ENCODE results near the gene TEPSIN.
A peak's percentile ranks its signal among the peaks of the same experiment; 100 is the strongest.

The TEPSIN gene

GRCh38 chr17:81267390-81268067 is 28.7 kb upstream of the TEPSIN start:
- no peak for DNase-seq

DNA sequence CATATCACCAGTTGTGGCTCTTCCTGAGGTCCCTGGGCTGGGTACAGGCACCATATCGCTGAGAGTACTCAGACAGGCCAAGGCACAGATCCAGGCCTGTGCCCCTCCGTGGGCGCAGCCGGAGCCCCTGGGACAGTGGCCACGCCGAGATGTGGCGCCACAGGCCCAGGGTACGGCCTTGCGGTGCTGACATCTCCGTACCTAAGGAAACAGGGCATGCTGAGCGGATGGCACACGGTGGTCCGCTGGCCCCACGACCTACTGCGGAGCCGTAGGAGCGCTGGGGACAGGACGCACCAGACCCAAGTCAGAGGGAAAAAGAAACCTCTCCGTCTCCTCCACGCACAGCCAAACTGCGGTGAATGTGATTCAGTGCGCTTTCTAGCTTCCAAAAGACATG is 26.7 kb upstream of the TEPSIN start:
- no peak for DNase-seq

GRCh38 chr17:81264640-81265039 is 25.8 kb upstream of the TEPSIN start:
- no peak for DNase-seq

DNA sequence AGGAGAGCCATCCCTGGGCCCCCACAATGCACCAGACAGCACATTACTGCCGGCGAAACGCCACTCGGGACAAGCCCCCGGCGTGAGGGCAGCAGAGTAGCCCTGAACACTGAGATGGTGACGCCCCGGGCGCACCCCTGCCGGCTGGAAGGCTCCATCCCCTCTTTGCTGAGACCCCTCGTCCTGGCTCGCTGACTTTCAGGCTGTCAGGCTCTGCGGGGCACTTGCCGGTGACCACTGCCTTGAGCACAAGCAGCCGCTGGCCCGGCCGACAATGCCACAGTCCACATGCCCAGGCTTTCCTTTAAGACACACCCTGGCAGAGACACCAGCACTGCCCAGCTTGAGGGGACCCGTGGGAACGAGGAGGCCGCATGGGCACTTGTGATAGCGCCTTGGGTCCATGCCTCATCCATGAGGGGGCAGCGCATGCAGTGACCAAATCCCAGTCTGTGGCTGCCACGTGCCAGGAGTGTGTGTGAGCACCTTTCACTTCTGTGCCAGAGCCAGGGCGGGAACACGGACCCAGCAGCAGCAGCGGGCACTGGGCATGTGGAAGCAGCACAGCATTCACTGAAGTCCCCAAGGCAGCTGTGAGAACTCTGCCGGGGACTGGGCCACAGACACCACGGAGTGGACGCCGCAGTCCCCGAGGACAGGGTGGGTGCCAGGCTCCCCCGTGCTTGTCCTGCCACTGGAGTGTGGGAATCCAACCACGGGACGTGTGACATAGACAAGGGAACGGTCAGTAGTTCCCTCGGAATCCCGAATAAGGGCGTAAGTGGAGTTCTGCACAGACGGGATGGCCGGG is 24.7 kb upstream of the TEPSIN start:
- no peak for DNase-seq

- no peak for DNase-seq
These were observed 22.9 kb upstream of the TEPSIN start for GRCh38 chr17:81261582-81262336.

DNA sequence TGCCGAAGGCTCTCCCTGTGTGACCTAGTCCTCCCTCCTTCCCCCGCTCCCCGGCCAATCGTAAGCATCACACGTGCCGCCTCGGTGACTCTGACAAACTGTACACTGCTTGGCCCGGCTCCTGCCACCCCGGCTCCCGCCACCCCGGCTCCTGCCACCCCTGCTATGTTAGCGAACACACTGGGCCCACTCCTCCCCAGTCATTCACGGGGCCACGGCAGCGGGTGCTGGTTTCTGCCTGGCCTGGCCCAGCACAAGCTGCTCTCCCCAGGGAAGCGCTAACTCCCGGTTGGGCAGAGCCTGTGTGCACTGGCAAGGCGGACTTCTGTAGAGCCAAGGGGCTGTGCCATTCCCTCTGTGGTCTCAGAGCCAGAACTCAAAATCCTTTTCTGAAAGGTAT is 22.2 kb upstream of the TEPSIN start:
- no peak for DNase-seq

DNA sequence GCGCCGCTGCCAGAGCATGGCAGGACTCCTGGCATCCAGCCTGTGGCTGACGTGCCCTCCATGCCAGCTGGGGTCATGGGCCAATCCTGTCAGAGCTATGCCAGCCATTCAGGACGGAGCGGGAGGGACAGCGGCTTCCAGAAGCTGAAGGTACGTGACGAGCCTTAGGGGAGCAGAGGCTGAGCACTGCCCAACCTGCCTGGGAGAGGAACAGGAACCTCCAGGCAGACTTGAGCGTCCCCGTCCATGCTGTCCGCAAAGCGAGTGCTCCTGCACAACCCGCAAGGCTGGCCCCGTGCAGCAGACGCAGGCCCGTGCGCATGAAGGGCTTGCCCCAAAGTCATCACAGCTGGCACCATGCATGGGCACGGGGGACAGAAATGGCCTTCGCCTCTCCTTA is 21.8 kb upstream of the TEPSIN start:
- DNase-seq, result no peak

DNA sequence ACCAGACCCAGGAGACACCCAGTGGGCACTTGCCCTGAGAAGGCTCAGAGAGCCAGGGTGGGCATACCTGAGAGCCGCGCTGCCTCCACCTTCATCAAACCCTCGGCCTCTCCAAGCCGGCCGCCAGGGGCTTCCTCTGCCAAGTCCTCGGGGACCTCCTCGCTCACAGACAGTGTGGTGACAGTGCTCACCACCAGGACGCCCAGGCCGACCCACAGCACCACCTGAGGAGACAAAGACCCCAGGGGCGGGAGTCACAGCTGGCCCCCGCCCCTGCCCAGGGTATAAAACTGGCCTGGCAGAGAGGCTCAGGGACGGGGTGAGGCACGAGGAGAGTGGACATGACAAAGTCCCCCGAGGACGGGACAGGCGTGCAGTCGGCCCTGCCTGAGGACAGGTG is 21.3 kb upstream of the TEPSIN start:
- DNase-seq, result no peak

DNA sequence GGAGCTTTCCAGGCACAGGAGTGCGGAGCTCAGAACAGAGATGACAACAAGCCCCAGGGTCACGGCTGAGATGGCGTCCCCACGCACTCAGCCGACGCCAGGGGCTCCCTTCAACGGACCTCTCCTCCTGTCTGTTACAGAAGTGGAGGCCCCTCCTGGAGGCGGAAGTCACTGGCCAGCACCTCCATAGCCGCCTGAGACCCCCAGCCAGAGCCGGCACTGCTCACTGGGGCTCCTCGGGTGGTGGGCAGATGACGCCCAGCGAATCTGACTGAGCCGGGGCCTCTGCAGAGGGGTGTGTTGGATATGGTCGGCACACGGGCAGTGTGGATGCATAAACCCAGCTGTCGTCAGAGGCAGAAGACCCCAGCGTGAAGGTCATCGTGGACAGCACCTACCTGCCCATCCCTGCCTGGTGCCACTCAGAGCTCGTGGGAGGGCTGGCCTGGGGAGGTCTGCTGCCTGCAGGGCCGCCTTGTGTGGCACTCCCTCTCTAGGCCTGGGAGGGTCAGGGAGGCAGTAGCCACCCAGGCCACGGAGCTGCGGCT is 20.3 kb upstream of the TEPSIN start:
- no peak for DNase-seq

DNA sequence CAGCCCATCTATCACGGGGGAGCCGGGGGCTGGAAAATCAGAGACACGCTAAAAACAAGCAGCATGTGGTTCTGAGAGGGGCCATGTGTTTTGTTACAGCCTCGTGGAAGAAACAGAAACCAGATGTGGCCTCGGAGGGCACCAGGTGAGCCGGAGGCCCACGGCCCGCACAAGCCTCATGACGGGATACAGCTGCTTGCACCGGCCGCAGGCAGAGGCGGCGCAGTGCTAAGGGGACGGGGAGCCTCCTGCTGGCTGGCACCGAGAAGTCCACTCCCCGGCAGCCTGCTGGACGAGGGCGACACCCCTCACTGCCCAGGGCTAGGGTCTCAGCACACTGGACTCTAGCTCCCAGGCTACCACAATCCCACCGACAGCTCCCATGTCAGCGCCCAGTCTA is 19.4 kb upstream of the TEPSIN start:
- DNase-seq, result no peak

DNA sequence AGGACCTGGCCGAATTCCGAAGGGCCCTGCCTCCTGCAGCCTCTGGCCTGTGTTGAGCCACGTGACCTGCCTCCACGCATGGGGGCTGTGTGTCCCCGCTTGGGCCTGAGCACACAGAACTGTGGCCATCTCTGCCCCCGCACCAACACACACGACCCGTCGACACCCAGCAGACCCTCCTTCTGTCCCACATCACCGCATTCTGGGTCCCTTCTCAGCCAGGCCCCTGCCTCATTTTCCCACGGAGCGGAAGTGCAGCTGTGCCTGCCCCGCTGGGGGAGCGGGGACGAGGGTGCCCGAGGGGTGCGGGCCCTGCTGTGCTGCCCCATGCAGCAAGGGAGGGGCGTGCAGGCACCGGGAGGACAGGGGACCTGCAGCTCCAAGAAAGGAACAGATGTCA is 18.7 kb upstream of the TEPSIN start:
- no peak for DNase-seq

- DNase-seq, result no peak
These were observed 17.8 kb upstream of the TEPSIN start for GRCh38 chr17:81256616-81257015.

DNA sequence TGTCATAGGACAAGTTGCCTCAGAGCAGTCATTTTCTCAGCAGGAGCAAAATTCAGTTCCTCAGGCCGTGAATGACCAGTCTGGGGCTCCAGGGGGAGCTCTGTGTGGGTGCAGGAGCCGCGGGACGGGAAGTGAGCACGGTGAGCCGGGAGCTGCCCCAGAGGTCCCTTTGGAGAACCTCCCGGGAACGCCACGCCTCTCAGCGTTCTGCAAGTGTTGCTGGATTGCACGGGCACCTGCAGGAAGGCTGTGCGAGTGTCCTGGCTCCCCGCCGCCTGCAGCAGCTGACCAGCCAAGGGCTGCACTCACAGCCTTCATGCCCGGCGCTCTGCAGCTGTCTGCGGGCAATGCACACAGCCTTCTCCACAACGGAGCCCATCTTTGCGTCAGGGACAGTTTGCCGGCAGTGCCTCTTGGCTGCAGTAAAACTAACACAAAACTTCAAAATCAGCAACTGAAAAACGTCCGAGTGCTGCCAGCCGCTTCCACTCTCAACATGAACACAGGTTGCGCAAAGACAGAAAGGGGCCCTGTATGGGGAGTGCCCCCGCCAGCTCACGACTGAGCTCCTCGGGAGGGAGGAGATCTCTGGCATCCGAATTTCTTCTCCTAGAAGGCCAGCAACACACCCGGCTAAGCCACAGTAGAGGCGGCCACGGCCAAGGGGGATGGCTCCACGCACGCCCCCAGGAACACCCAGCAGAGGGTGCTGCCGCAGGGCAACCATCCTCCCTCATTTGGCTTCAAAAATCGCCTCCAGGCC is 16.3 kb upstream of the TEPSIN start:
- no peak for DNase-seq

DNA sequence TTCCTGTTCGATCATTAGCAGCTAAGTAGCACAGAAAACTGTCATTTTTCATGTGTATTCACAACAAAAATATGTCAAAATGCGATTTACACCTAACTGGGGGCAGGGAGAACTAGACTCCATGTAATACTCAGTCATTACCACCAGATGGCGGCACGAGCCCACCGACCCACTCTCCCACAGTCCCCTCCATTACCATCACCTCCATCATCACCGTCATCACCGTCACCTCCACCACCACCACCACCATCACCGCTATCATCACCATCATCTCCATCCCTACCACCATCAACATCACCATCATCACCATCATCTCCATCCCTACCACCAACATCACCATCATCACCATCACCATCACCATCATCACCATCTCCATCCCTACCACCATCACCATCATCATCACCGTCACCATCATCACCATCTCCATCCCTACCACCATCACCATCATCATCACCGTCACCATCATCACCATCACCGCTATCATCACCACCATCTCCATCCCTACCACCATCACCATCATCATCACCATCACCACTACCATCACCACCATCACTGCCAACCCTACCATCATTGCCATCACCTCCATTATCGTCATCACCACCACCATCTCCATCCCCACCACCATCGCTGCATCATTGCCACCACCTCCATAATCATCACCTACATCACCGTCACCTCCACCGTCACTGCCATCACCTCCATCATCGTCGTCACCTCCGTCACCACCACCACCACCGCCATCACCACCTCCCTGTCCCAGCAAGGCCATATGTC is 14.7 kb upstream of the TEPSIN start:
- peak; percentile 78 for DNase-seq

GRCh38 chr17:81252987-81253329 is 14.1 kb upstream of the TEPSIN start:
- DNase-seq, result no peak

- no peak for DNase-seq
These were observed 13.6 kb upstream of the TEPSIN start for GRCh38 chr17:81252326-81252986.

- no peak for DNase-seq
These were observed 12.9 kb upstream of the TEPSIN start for GRCh38 chr17:81251709-81252301.

DNA sequence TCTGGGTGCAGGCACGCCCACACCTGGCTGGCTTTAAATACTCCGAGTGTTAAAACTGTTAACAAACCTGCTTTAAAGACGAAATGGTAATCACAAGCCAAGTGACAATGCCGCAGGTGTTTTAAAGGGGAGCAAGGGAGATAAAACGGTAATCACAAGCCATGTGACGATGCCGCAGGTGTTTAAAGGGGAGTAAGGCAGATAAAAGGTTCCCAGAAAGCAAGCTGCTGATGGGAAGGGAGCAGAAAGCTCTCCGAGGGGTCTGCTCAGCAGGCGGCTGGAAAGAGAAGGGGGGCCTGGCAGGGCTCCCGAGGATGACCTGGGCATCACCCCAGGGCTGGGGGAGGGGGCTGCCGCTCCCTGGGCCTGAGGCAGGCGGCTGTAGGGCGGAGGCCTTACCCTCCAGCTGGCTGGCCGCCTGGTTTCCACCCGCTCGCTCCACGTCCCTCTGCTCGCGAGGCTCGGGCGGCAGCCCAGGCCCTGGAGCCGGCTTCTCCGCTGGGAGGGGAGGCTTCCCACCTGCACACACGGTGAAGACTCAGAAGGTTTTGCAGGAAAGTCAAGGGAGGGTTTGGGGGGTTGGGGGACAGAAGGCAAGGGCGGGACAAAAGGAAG is 12.3 kb upstream of the TEPSIN start:
- DNase-seq, result no peak

DNA sequence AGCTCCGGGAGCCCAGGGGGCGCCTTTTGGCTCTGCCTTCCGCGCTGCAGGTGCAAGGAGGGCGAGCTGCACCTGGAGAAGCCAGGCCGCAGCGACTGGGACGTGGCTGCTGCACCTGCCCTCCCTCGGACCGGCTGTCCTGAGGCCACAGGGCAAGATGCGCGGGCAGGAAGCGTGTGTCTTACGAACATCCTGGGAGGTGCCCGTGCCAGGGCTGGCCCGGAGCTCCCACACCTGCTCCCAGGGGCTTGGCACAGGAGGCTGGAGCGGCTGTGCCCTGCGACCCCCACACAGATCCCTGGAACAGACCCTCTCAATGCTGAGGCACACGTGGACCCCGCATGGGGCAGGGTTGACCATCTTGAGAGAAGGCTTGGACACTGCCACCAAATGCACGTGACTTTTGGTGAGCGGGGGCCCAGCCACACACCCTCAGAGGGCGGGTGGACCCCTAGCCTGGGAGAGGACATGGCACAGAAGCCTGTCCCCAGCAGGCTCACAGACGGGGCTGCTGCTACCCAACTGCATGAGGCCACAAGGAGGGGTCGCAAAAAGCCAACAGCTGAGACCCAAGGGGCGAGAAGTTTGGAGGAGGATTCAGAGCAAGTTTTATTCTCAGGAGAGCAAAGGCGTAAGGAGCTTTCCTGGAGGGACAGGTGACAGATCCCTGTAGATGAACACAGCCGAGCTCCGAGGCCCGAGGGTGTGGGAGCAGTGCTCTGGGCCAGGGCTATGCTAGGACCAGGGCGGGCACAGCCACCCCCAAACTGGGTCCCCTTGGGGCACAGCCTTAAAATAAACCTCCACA is 11.6 kb upstream of the TEPSIN start:
- DNase-seq, result no peak
